OCI-LY1 (cell line): ENCODE results near the gene CDADC1.

Source experiments
- H2AFZ ChIP-seq: fragments of 200-600 bp; sonication (generic), shearing (Covaris generic); 2 replicates; pipeline ENCODE4 v1.6.0; 2014; ENCODE audit warnings: antibody characterized with exemption, mild to moderate bottlenecking, low read length
- H3F3A ChIP-seq: fragments of 200-600 bp; sonication (generic), shearing (Covaris generic); 2 replicates; pipeline ENCODE4 v1.6.0; 2014; ENCODE audit warnings: mild to moderate bottlenecking, antibody characterized with exemption, low read length, moderate library complexity; ENCODE audit not compliant: insufficient read depth
- H3K27ac ChIP-seq: fragments of 200-600 bp; sonication (generic); 2 replicates; pipeline ENCODE4 v1.5.1; 2014; ENCODE audit warnings: low read length, mixed run types, mild to moderate bottlenecking, low read depth; ENCODE audit not compliant: poor library complexity, severe bottlenecking
- H3K27me3 ChIP-seq: fragments of 200-600 bp; sonication (generic); 2 replicates; pipeline ENCODE4 v1.6.0; 2014; ENCODE audit warnings: antibody characterized with exemption, mild to moderate bottlenecking, low read length, moderate library complexity; ENCODE audit not compliant: insufficient read depth
- H3K36me3 ChIP-seq: fragments of 200-600 bp; sonication (generic); 2 replicates; pipeline ENCODE4 v1.6.1; 2014; ENCODE audit warnings: mild to moderate bottlenecking, antibody characterized with exemption, low read length, moderate library complexity, mixed read lengths; ENCODE audit not compliant: insufficient read depth
- H3K4me1 ChIP-seq: fragments of 200-600 bp; sonication (generic); 2 replicates; pipeline ENCODE4 v1.5.1; 2014; ENCODE audit warnings: mild to moderate bottlenecking, low read length, moderate library complexity; ENCODE audit not compliant: insufficient read depth, severe bottlenecking
- H3K4me2 ChIP-seq: fragments of 200-600 bp; sonication (generic), shearing (Covaris generic); 2 replicates; pipeline ENCODE4 v1.6.1; 2014; ENCODE audit warnings: low read length
- H3K4me3 ChIP-seq: fragments of 200-600 bp; sonication (generic); 2 replicates; pipeline ENCODE4 v1.5.1; 2014; ENCODE audit warnings: low read length, low read depth, mild to moderate bottlenecking, mixed read lengths; ENCODE audit not compliant: poor library complexity, severe bottlenecking
- H3K79me2 ChIP-seq: fragments of 200-600 bp; shearing (Covaris generic); 2 replicates; pipeline ENCODE4 v1.6.1; 2016; ENCODE audit warnings: mixed run types, low read length, mixed read lengths; ENCODE audit not compliant: insufficient read depth
- H3K9ac ChIP-seq: fragments of 200-600 bp; sonication (generic), shearing (Covaris generic); 2 replicates; pipeline ENCODE4 v1.6.1; 2014; ENCODE audit warnings: mild to moderate bottlenecking, low read length, mixed read lengths
- H3K9me2 ChIP-seq: fragments of 200-600 bp; sonication (generic), shearing (Covaris generic); 2 replicates; pipeline ENCODE4 v1.6.1; 2014; ENCODE audit warnings: low read depth, mild to moderate bottlenecking, low read length, mixed read lengths
- H3K9me3 ChIP-seq: fragments of 200-600 bp; shearing (Covaris generic); 2 replicates; pipeline ENCODE4 v1.6.1; 2014; ENCODE audit warnings: low read length, mixed read lengths
- H4K20me1 ChIP-seq: fragments of 200-600 bp; sonication (generic), shearing (Covaris generic); 2 replicates; pipeline ENCODE4 v1.6.0; 2016; ENCODE audit warnings: mild to moderate bottlenecking, low read length; ENCODE audit not compliant: insufficient read depth
- EZH2 ChIP-seq: fragments of 200-600 bp; sonication (generic), shearing (Covaris generic); IDR thresholded peaks from 2 replicates; pipeline ENCODE4 v1.8.0; 2017; ENCODE audit warnings: borderline replicate concordance, mixed run types, mild to moderate bottlenecking, antibody characterized with exemption, low read length, moderate library complexity, mixed read lengths
- TF ChIP-seq, protein P1 (sequence below): fragments of 200-600 bp; sonication (generic), shearing (Covaris generic); IDR thresholded peaks from 2 replicates; pipeline ENCODE4 v1.5.1; 2017; ENCODE audit warnings: mild to moderate bottlenecking, antibody characterized with exemption, low read length, moderate library complexity, mixed read lengths

Gene CDADC1

DNA sequence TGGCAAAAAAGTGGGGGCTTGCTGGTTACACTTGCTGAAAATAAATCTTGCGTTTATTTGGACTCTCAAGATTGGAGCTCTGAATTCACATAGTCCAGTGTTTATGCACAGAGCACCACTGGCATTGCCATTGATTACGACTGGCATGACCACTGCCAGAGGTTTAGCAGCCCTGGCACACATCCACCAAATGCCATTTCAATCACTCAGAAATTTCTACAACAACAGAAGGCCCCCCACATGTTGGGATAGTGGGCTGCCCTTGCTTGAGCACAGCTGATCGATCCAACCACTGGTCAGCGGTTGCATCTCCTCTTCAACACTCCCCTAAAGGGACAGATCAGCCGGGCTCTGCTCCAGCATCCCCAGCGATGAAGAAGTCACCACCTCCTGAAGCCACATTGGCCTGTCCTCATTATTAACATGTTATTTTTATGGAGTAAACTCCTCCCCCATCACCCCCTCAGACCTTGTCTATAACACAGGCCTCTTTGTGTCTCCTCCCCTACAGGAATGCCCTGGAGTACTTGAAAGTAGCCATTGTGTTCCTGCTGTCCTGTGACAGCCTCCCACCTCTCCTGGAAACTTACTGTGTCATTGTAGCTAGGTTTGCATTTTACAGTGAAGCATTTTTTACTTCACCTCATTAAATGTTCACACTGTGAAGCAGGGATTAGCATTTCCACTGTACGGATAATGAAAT is 51.3 kb downstream of the CDADC1 start:
- no peak overlapping the region for H3K27ac ChIP-seq
- H4K20me1 ChIP-seq: no peaks in the 10 kb centered on the region
- no peak overlapping the region for H3K4me3 ChIP-seq
- H3K9me3 ChIP-seq: no peaks in the 10 kb centered on the region
- TF ChIP-seq, protein P1, sequence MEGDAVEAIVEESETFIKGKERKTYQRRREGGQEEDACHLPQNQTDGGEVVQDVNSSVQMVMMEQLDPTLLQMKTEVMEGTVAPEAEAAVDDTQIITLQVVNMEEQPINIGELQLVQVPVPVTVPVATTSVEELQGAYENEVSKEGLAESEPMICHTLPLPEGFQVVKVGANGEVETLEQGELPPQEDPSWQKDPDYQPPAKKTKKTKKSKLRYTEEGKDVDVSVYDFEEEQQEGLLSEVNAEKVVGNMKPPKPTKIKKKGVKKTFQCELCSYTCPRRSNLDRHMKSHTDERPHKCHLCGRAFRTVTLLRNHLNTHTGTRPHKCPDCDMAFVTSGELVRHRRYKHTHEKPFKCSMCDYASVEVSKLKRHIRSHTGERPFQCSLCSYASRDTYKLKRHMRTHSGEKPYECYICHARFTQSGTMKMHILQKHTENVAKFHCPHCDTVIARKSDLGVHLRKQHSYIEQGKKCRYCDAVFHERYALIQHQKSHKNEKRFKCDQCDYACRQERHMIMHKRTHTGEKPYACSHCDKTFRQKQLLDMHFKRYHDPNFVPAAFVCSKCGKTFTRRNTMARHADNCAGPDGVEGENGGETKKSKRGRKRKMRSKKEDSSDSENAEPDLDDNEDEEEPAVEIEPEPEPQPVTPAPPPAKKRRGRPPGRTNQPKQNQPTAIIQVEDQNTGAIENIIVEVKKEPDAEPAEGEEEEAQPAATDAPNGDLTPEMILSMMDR: no peak
- TF ChIP-seq EZH2: no peak
- H3K9ac ChIP-seq: no peak overlapping the region
- H3K9me2 ChIP-seq: no peaks in the 10 kb centered on the region
- no peak overlapping the region for H2AFZ ChIP-seq
- H3F3A ChIP-seq: no peaks in the 10 kb centered on the region
- no peaks in the 10 kb centered on the region for H3K27me3 ChIP-seq
- no peak overlapping the region for H3K4me2 ChIP-seq
- no peaks in the 10 kb centered on the region for H3K36me3 ChIP-seq
- H3K4me1 ChIP-seq: peaks cover 39% of the 10 kb centered on the region
- no peaks in the 10 kb centered on the region for H3K79me2 ChIP-seq

GRCh38 chr13:49300276-49300675 is 52.6 kb downstream of the CDADC1 start:
- Histone ChIP-seq H3K79me2 (no peaks in the 10 kb centered on the region), H3K4me1 (peaks cover 47% of the 10 kb centered on the region), H3K36me3 (no peaks in the 10 kb centered on the region), H3K27ac (no peak overlapping the region), H3K4me3 (no peak overlapping the region), H3K9me3 (no peaks in the 10 kb centered on the region), H3F3A (no peaks in the 10 kb centered on the region), H3K27me3 (no peaks in the 10 kb centered on the region), H3K9ac (no peak overlapping the region), H3K4me2 (no peak overlapping the region), H3K9me2 (no peaks in the 10 kb centered on the region), H4K20me1 (no peaks in the 10 kb centered on the region), H2AFZ (no peak overlapping the region)
- no peak for TF ChIP-seq EZH2
- TF ChIP-seq, protein P1: no peak

DNA sequence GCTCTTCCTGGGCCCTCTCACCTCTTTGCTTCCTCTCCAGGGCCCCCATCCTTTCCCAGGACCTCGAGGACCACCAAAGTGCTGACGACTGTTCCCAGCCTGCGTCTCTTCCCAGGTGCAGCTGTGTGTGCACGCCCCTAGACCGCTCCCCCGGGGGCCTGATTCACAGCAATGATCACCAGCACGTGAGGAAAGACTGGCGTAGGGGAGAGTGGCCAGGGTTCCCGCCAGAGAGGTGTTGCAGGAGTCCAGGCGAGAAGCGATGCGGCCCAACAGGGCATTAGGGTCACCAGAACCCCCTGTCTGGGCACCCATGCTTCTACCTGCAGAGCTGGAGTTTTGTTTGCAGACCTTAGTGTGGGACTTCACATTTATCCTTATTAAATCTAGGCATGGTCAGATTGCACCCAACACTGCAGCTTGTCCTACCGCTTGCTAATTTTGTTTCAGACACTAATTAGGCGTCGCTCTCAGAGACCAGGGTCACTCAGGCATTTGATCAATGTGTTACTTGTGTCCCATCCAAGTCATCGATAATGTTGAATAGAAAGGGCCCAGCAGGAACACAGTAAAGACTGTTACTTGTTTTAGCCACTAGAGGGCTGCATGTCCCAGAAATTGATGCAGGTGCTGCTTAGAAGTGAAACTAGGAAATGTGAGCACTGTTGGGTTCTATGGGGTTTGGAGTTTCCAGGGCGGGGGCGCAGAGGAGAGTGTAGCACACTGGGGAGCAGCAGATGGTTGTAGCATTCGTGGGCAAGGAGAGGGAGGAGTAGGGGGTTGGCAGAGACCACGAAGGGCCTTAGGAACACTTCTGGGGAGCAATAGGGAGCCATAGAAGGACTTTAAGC is 53.2 kb downstream of the CDADC1 start:
- Histone ChIP-seq H3K4me2 (peak overlapping the region; percentile 43), H3F3A (no peaks in the 10 kb centered on the region), H4K20me1 (no peaks in the 10 kb centered on the region), H3K36me3 (no peaks in the 10 kb centered on the region), H3K79me2 (no peaks in the 10 kb centered on the region), H3K9me3 (no peaks in the 10 kb centered on the region), H3K27ac (no peak overlapping the region), H3K4me3 (peak overlapping the region; percentile 8), H3K27me3 (no peaks in the 10 kb centered on the region), H2AFZ (no peak overlapping the region), H3K9me2 (no peaks in the 10 kb centered on the region), H3K9ac (no peak overlapping the region; the same call in 1 of the 2 replicates), H3K4me1 (peaks cover 54% of the 10 kb centered on the region)
- TF ChIP-seq, protein P1: peak; percentile 98
- TF ChIP-seq EZH2: no peak
